PFSK-1 (cell line): Measurements from ENCODE around the gene AP2B1.

Source experiments
- FOXP2 ChIP-seq: optimal IDR thresholded peaks from 2 replicates; pipeline ENCODE3; 2011; ENCODE audit warnings: borderline replicate concordance, control low read depth, inconsistent platforms; ENCODE audit not compliant: insufficient read depth; ENCODE audit errors: extremely low read length, extremely low read depth
- POLR2AphosphoS5 ChIP-seq: IDR thresholded peaks from 2 replicates; pipeline ENCODE4 v1.6.1; 2012; ENCODE audit warnings: low read depth, mild to moderate bottlenecking, control low read depth, low read length, moderate library complexity
- REST ChIP-seq, 2 experiments: IDR thresholded peaks; 2 replicates each; pipeline versions ENCODE4 v1.6.1 to v1.8.0; 2011 to 2012; ENCODE audit warnings: low read depth in 2 of 2, low read length in 2 of 2, control low read depth in 1 of 2, inconsistent platforms in 1 of 2, mild to moderate bottlenecking in 1 of 2, moderate library complexity in 1 of 2; ENCODE audit not compliant: insufficient read depth in 1 of 2
- SIN3A ChIP-seq: IDR thresholded peaks from 2 replicates; pipeline ENCODE4 v1.6.1; 2012; ENCODE audit warnings: mild to moderate bottlenecking, low read length, moderate library complexity, borderline replicate concordance; ENCODE audit not compliant: insufficient read depth
- TAF1 ChIP-seq: IDR thresholded peaks from 2 replicates; pipeline ENCODE4 v1.6.1; 2012; ENCODE audit warnings: low read length, control low read depth, borderline replicate concordance; ENCODE audit not compliant: insufficient read depth

Gene AP2B1

GRCh38 chr17:35569405-35569804 lies 17.7 kb upstream of the AP2B1 start:
- no peak for TF ChIP-seq FOXP2
- TF ChIP-seq POLR2AphosphoS5: no peak
- TF ChIP-seq SIN3A: no peak
- no peak for TF ChIP-seq TAF1
- TF ChIP-seq REST (IDR thresholded peaks at IDR 0.05; ENCODE audit: insufficient read depth in 1 of 2, low read depth in 2 of 2, low read length in 2 of 2): no peak

GRCh38 chr17:35575759-35576158 lies 11.4 kb upstream of the AP2B1 start:
- TF ChIP-seq POLR2AphosphoS5: 0 out of 2 replicates have a peak, but pooled peaks have one; percentile 24
- no peak for TF ChIP-seq REST (IDR thresholded peaks at IDR 0.05; ENCODE audit: insufficient read depth in 1 of 2, low read depth in 2 of 2, low read length in 2 of 2)
- no peak for TF ChIP-seq FOXP2

GRCh38 chr17:35577830-35578196 lies 9.3 kb upstream of the AP2B1 start:
- TF ChIP-seq TAF1 (no peak), POLR2AphosphoS5 (no peak), SIN3A (no peak), REST (IDR thresholded peaks at IDR 0.05; ENCODE audit: insufficient read depth in 1 of 2, low read depth in 2 of 2, low read length in 2 of 2) (no peak), FOXP2 (no peak)

- peak; percentile 96 for TF ChIP-seq POLR2AphosphoS5
- TF ChIP-seq REST (IDR thresholded peaks at IDR 0.05; ENCODE audit: insufficient read depth in 1 of 2, low read depth in 2 of 2, low read length in 2 of 2): peak in 1 of 2 experiments; percentile 46; a peak in 2 of 4 replicates
- TF ChIP-seq TAF1: peak; percentile 97
- peak; percentile 55 for TF ChIP-seq FOXP2
- peak; percentile 82 for TF ChIP-seq SIN3A
Measured at GRCh38 chr17:35578197-35578928, 8.8 kb upstream of the AP2B1 start, which contains the start of gene PEX12. TSS of gene PEX12 (minus strand) at chr17:35578571. CDS start at chr17:35578021, 550 bp downstream.
